MM.1S (cell line): ENCODE measurements around the gene ZNF362.

Source experiments
- DNase-seq: peaks from one replicate; pipeline ENCODE4 v3.0.0-alpha.2; 2015
- H2AFZ ChIP-seq: fragments of 300-600 bp; sonication (generic); 2 replicates; pipeline ENCODE4 v1.6.0; 2016; ENCODE audit warnings: antibody characterized with exemption, low read length
- H3F3A ChIP-seq: fragments of 300-600 bp; sonication (generic); 2 replicates; pipeline ENCODE4 v1.6.1; 2016; ENCODE audit warnings: mild to moderate bottlenecking, antibody characterized with exemption, low read length, moderate library complexity, mixed read lengths; ENCODE audit not compliant: insufficient read depth
- H3K27ac ChIP-seq: fragments of 300-600 bp; sonication (generic); 2 replicates; pipeline ENCODE4 v1.5.1; 2016; ENCODE audit warnings: mild to moderate bottlenecking, low read length
- H3K27me3 ChIP-seq: fragments of 300-600 bp; sonication (generic); replicated peaks from 2 replicates; pipeline ENCODE4 v1.6.0; 2016; ENCODE audit warnings: low read length; ENCODE audit not compliant: insufficient read depth
- H3K36me3 ChIP-seq: fragments of 300-600 bp; sonication (generic); replicated peaks from 2 replicates; pipeline ENCODE4 v1.6.1; 2016; ENCODE audit warnings: mild to moderate bottlenecking, low read length, mixed read lengths; ENCODE audit not compliant: insufficient read depth
- H3K4me1 ChIP-seq: fragments of 300-600 bp; sonication (generic); 2 replicates; pipeline ENCODE4 v1.6.1; 2016; ENCODE audit warnings: low read length, mixed read lengths
- H3K4me2 ChIP-seq: fragments of 300-600 bp; sonication (generic); 2 replicates; pipeline ENCODE4 v1.6.0; 2016; ENCODE audit warnings: low read depth, low read length
- H3K4me3 ChIP-seq: fragments of 300-600 bp; sonication (generic); 2 replicates; pipeline ENCODE4 v1.5.1; 2016; ENCODE audit warnings: low read length, mixed read lengths
- H3K79me2 ChIP-seq: fragments of 300-600 bp; sonication (generic); 2 replicates; pipeline ENCODE4 v1.6.1; 2016; ENCODE audit warnings: mixed run types, low read length, mixed read lengths
- H3K9ac ChIP-seq: fragments of 300-600 bp; sonication (generic); 2 replicates; pipeline ENCODE4 v1.6.1; 2016; ENCODE audit warnings: low read length, mixed read lengths
- H3K9me2 ChIP-seq: fragments of 300-600 bp; sonication (generic); replicated peaks from 2 replicates; pipeline ENCODE4 v1.6.1; 2016; ENCODE audit warnings: mild to moderate bottlenecking, low read length, mixed read lengths; ENCODE audit not compliant: insufficient read depth
- H3K9me3 ChIP-seq: fragments of 300-600 bp; sonication (generic); replicated peaks from 2 replicates; pipeline ENCODE4 v1.6.1; 2016; ENCODE audit warnings: mild to moderate bottlenecking, low read length, mixed read lengths; ENCODE audit not compliant: insufficient read depth
- H4K20me1 ChIP-seq: fragments of 300-600 bp; sonication (generic); 2 replicates; pipeline ENCODE4 v1.6.1; 2016; ENCODE audit warnings: mild to moderate bottlenecking, low read length, moderate library complexity, mixed read lengths; ENCODE audit not compliant: insufficient read depth
- CTCF ChIP-seq: fragments of 300-600 bp; sonication (generic); IDR thresholded peaks from 2 replicates; pipeline ENCODE4 v1.5.1; 2016; ENCODE audit warnings: antibody characterized with exemption, low read length, mixed read lengths
- EZH2 ChIP-seq: fragments of 300-600 bp; sonication (generic); optimal IDR thresholded peaks from 2 replicates; pipeline ENCODE3; 2017; ENCODE audit warnings: low read depth, mild to moderate bottlenecking, antibody characterized with exemption, low read length, mixed read lengths
- EZH2phosphoT487 ChIP-seq: fragments of 300-600 bp; sonication (generic); IDR thresholded peaks from 2 replicates; pipeline ENCODE4 v1.6.1; 2018; ENCODE audit warnings: antibody characterized with exemption, low read length

ZNF362 gene

DNA sequence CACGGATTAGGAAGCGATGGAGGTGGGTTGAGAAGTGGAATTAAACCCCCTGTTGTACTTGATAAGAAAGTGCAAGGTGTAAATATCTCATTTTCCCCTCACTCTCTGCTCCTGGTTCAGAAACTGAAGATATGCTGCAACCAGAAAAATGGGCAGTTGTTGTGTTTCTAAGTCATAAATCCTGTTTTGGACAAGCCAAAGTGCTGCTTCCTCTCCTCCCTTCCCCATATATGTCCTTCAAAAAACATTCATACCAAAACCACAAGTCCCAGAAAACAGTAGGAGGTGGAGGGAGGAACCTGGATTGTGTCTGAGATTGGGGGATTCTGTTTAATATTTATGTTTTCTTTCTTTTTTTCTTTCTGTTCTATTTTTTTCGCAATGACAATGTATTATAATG, 13.6 kb upstream of the ZNF362 start:
- no peaks in the 10 kb centered on the region for H4K20me1 ChIP-seq
- no peaks in the 10 kb centered on the region for H3K9me2 ChIP-seq
- H3K4me2 ChIP-seq = no peak overlapping the region
- no peak overlapping the region for H3K4me3 ChIP-seq
- no peak overlapping the region for H3K27ac ChIP-seq
- H3K9ac ChIP-seq = no peak overlapping the region
- no peaks in the 10 kb centered on the region for H3K27me3 ChIP-seq
- no peaks in the 10 kb centered on the region for H3K9me3 ChIP-seq
- H2AFZ ChIP-seq = no peak overlapping the region
- DNase-seq = no peak
- no peaks in the 10 kb centered on the region for H3K4me1 ChIP-seq
- no peaks in the 10 kb centered on the region for H3F3A ChIP-seq
- no peaks in the 10 kb centered on the region for H3K36me3 ChIP-seq
- no peak for TF ChIP-seq CTCF
- TF ChIP-seq EZH2 = no peak
- TF ChIP-seq EZH2phosphoT487 = no peak
- H3K79me2 ChIP-seq = no peaks in the 10 kb centered on the region

GRCh38 chr1:33244143-33244808, 12.0 kb upstream of the ZNF362 start:
- no peak for DNase-seq
- no peaks in the 10 kb centered on the region for H3K79me2 ChIP-seq
- no peaks in the 10 kb centered on the region for H3K36me3 ChIP-seq
- H3F3A ChIP-seq = no peaks in the 10 kb centered on the region
- no peak overlapping the region for H3K4me2 ChIP-seq
- 0 out of 2 replicates have a peak, but pooled peaks cover 3% of the 10 kb centered on the region for H3K27me3 ChIP-seq
- H3K27ac ChIP-seq = no peak overlapping the region
- H3K4me3 ChIP-seq = no peak overlapping the region
- H3K9ac ChIP-seq = no peak overlapping the region
- no peaks in the 10 kb centered on the region for H3K9me2 ChIP-seq
- no peak for TF ChIP-seq EZH2phosphoT487
- TF ChIP-seq CTCF = no peak
- TF ChIP-seq EZH2 = no peak
- no peak overlapping the region for H2AFZ ChIP-seq
- no peaks in the 10 kb centered on the region for H4K20me1 ChIP-seq
- no peaks in the 10 kb centered on the region for H3K9me3 ChIP-seq
- H3K4me1 ChIP-seq = no peaks in the 10 kb centered on the region

GRCh38 chr1:33244809-33245186, 11.5 kb upstream of the ZNF362 start:
- no peak for TF ChIP-seq EZH2
- TF ChIP-seq EZH2phosphoT487 = no peak
- H3K4me2 ChIP-seq = no peak overlapping the region

DNA sequence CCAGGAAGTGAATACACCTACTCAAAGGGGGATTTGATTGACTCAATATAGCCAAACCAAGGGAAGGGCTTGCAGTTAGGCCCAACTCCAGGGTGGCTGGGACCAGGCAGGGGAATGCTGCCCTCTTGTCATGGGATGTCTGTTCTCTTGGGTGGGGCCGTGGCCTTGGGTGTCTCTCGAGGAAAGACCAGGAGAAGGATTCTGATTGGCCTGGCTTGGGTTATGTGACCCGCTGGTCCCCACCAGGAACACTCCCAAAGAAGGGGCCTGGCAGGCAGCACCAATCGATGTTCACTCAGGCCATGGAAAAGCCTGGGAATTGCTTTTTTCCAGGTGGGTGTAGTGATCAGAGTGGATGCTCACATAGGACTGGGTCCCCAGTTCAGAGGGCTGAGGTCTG, 10.1 kb upstream of the ZNF362 start:
- H3K9me3 ChIP-seq = no peaks in the 10 kb centered on the region
- H3K36me3 ChIP-seq = no peaks in the 10 kb centered on the region
- H3K9me2 ChIP-seq = no peaks in the 10 kb centered on the region
- H3K27ac ChIP-seq = no peak overlapping the region
- no peak for DNase-seq
- H3K4me2 ChIP-seq = no peak overlapping the region
- no peaks in the 10 kb centered on the region for H3F3A ChIP-seq
- H3K9ac ChIP-seq = no peak overlapping the region
- 0 out of 2 replicates have a peak, but pooled peaks cover 3% of the 10 kb centered on the region for H3K27me3 ChIP-seq
- H3K4me1 ChIP-seq = no peaks in the 10 kb centered on the region
- H3K4me3 ChIP-seq = no peak overlapping the region
- no peaks in the 10 kb centered on the region for H4K20me1 ChIP-seq
- no peak overlapping the region for H2AFZ ChIP-seq
- TF ChIP-seq CTCF (no peak), EZH2 (no peak), EZH2phosphoT487 (no peak)
- no peaks in the 10 kb centered on the region for H3K79me2 ChIP-seq

More at GRCh38 chr1:33244809-33245186, 11.5 kb upstream of the ZNF362 start:
- no peaks in the 10 kb centered on the region for H3K9me2 ChIP-seq
- H3K36me3 ChIP-seq = no peaks in the 10 kb centered on the region
- H3K79me2 ChIP-seq = no peaks in the 10 kb centered on the region
- no peaks in the 10 kb centered on the region for H3K4me1 ChIP-seq
- H3K27ac ChIP-seq = no peak overlapping the region
- no peaks in the 10 kb centered on the region for H3K9me3 ChIP-seq
- DNase-seq = no peak
- H3K27me3 ChIP-seq = 0 out of 2 replicates have a peak, but pooled peaks cover 3% of the 10 kb centered on the region
- H2AFZ ChIP-seq = no peak overlapping the region
- no peak overlapping the region for H3K4me3 ChIP-seq
- no peaks in the 10 kb centered on the region for H3F3A ChIP-seq
- H3K9ac ChIP-seq = no peak overlapping the region
- H4K20me1 ChIP-seq = no peaks in the 10 kb centered on the region
